NCI-H1105 (cell line): ENCODE data around the gene UBE2C.

Source experiments
- DNase-seq: peaks from one replicate; lab custom pipeline; 2025; lab: John Stamatoyannopoulos, UW

UBE2C gene

DNA sequence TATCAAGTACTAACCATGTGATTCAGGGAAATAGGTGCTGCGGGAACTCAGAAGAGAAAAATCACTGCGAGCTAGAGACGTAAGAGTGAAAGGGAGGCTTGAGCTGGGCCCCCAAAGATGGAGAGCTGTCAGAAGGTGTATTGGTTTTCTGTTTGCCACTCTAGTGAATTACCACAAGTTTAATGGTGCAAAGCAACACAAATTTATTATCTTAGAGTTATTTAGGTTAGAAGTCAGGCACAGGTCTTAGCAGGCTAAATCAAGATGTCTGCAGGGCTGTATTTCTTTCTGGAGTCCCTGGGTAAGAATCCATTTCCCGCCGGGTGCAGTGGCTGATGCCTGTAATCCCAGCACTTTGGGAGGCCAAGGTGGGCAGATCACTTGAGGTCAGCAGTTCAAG lies 47.5 kb downstream of the UBE2C start:
- DNase-seq = no peak

DNA sequence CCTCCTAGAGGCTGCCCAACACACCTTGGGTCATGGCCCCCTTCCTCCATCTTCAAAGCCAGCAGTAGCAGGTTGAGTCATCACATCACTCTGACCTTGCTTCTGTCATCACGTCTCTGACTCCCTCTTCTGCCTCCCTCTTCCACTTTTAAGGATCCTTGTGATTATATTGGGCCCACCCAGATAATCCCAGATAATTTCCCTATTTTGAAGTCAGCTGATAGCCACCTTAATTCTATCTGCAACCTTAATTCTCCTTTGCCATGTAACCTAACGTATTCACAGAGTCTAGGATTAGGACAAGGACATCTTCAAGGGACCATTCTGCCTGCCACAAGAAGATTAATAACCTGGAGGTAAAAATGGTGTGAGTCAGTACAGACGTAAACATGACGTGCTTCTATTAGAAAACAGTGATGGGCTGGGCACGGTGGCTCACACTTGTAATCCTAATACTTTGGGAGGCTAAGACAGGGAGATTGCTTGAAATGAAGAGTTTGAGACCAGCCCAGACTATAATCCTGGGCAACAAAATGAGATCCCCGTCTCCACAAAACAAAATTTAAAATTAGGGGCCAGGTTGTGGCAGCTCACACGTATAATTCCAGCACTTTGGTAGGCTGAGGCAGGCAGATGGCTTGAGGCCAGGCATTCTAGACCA lies 48.2 kb downstream of the UBE2C start:
- DNase-seq = peak; percentile 65

DNA sequence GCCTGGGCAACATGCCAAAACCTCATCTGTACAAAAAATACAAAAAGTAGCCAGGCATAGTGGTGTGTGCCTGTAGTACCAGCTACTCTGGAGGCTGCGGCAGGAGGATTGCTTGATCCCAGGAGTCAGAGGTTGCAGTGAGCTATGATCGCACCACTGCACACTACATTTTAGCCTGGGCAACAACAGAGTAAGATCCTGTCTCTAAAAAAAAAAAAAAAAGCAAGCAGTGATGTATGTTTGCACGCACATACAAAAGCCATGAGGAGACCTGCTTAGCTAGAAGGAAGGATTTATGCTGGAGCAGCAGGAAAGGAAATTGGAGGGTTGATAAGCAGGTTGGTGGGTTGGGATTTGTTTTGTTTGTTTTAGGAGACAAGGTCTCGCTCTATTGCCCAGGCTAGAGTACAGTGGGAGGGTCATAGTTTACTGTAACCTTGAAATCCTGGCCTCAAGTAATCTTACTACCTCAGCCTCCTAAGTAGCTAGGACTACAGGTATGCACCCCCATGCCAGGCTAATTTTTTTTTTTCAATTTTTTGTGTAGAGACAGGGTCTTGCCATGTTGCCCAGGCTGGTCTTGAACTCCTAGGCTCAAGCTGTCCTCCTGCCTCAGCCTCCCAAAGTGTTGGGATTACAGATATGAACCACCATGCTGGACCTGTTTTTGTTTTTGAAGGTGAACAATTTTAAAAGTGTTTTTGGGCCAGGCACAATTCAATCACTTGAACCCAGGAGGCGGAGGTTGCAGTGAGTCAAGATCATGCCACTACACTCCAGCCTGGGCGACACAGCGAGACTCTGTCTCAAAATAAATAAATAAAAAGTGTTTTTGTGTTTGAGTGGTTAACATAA lies 49.0 kb downstream of the UBE2C start:
- no peak for DNase-seq

DNA sequence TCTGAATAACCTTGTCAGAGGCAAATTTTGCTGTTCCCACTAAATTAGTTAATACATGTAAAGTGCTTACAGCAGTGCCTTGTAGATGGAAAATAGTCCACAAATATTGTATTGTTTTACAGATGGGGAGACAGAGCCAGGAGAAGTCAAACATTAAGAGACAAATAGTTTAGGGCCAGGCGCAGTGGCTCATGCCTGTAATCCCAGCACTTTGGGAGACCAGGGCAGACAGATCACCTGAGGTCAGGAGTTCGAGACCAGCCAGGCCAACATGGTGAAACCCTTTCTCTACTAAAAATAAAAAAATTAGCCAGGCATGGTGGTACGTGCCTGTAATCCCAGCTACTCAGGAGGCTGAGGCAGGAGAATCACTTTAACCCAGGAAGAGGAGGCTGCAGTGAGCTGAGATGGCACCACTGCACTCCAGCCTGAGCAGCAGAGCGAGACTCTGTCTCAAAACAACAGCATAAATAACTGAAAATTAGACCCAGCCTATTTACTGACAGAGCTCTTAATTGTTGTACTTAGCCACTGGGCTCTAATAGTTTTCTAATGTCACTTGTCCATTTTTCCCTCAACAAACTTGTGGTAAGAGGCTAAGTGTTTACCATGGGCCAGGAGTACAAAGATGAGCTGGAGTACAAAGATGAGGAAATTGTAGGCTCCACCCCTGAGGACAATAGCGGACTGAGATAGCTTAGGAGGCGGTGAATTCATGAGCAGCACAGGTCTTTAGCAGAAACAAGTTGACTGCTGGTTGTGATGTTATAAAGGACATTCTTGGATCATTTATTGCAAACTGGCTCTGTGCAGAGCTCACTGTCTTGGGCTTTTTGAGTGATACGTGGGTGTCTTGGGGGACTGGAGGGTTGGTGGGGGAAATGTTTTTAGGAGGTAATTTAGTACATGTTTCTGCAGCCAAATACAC lies 51.4 kb downstream of the UBE2C start:
- no peak for DNase-seq

DNA sequence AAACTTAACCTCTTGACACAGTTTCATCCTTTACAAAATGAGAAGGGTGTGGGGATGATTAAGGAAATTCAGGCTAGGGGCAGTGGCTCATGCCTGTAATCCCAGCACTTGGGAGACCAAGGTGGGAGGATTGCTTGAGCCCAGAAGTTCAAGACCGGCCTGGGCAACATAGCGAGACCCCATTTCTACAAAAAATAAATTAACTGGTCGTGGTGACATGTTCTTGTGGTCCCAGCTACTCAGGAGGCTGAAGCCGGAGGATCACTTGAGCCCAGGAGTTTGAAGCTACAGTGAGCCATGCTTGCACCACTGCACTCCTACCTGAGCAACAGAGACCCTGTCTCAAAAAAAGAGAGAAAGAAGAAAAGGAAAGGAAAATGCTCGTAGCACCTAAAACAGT lies 54.0 kb downstream of the UBE2C start:
- no peak for DNase-seq
